Neuronal stem cell (in vitro differentiated cells): ENCODE data around the gene AGBL4.
A peak's percentile ranks its signal among the peaks of the same experiment; 100 is the strongest.

Experiments
- DNase-seq: peaks from one replicate; pipeline ENCODE4 v3.0.0-alpha.2; 2013; ENCODE audit warnings: low spot score
- H2AFZ ChIP-seq: one replicate; pipeline ENCODE4 v1.6.1; 2013; ENCODE audit warnings: mild to moderate bottlenecking, low read length, inconsistent platforms
- H2AK5ac ChIP-seq: 2 replicates; pipeline ENCODE4 v1.6.1; 2013; ENCODE audit warnings: low read depth, mild to moderate bottlenecking, inconsistent platforms, low read length, moderate library complexity, mixed read lengths
- H2BK120ac ChIP-seq: 2 replicates; pipeline ENCODE4 v1.6.1; 2013; ENCODE audit warnings: low read depth, mild to moderate bottlenecking, inconsistent platforms, low read length, moderate library complexity, mixed read lengths
- H2BK12ac ChIP-seq: one replicate; pipeline ENCODE4 v1.6.1; 2013; ENCODE audit warnings: low read length, inconsistent platforms
- H2BK15ac ChIP-seq: 2 replicates; pipeline ENCODE4 v1.6.1; 2013; ENCODE audit warnings: mild to moderate bottlenecking, low read length, inconsistent platforms, mixed read lengths
- H2BK5ac ChIP-seq: one replicate; pipeline ENCODE4 v1.6.1; 2013; ENCODE audit warnings: inconsistent platforms, mild to moderate bottlenecking, low read length, moderate library complexity
- H3K14ac ChIP-seq: one replicate; pipeline ENCODE4 v1.6.1; 2013; ENCODE audit warnings: low read length, inconsistent platforms
- H3K18ac ChIP-seq: 2 replicates; pipeline ENCODE4 v1.6.1; 2013; ENCODE audit warnings: low read length, inconsistent platforms
- H3K23ac ChIP-seq: 2 replicates; pipeline ENCODE4 v1.6.1; 2013; ENCODE audit warnings: low read depth, mild to moderate bottlenecking, mixed read lengths, low read length, inconsistent platforms; ENCODE audit not compliant: poor library complexity
- H3K27ac ChIP-seq: replicated peaks from 3 replicates; pipeline ENCODE4 v1.5.1; 2013; ENCODE audit warnings: low read length, inconsistent platforms
- H3K27me3 ChIP-seq, 3 experiments: 2 replicates each; pipeline ENCODE4 v1.6.1; 2013; ENCODE audit warnings: low read length in 3 of 3, mild to moderate bottlenecking in 2 of 3, inconsistent platforms in 1 of 3, low read depth in 1 of 3, mixed read lengths in 1 of 3, moderate library complexity in 1 of 3; ENCODE audit not compliant: control insufficient read depth in 3 of 3, insufficient read depth in 3 of 3
- H3K36me3 ChIP-seq, 2 donors: replicated peaks in 1 of 2; 2 replicates each; pipeline ENCODE4 v1.6.1; 2013; ENCODE audit warnings: low read length in 2 of 2; ENCODE audit not compliant: control insufficient read depth in 2 of 2, insufficient read depth in 2 of 2
- H3K4ac ChIP-seq: 2 replicates; pipeline ENCODE4 v1.6.1; 2013; ENCODE audit warnings: inconsistent platforms, mild to moderate bottlenecking, low read length, moderate library complexity
- H3K4me1 ChIP-seq, 2 donors: 1 replicate in 1 of 2; 2 replicates in 1 of 2; pipeline ENCODE4 v1.6.1; 2013; ENCODE audit warnings: low read length in 2 of 2, low read depth in 1 of 2; ENCODE audit not compliant: control insufficient read depth in 2 of 2, insufficient read depth in 1 of 2
- H3K4me2 ChIP-seq: one replicate; pipeline ENCODE4 v1.6.1; 2013; ENCODE audit warnings: mild to moderate bottlenecking, low read length, inconsistent platforms; ENCODE audit not compliant: insufficient read depth, poor library complexity, severe bottlenecking
- H3K4me3 ChIP-seq, 2 donors: 2 replicates each; pipeline ENCODE4 v1.5.1; 2013; ENCODE audit warnings: low read length in 2 of 2, mild to moderate bottlenecking in 2 of 2, inconsistent platforms in 1 of 2, moderate library complexity in 1 of 2
- H3K79me1 ChIP-seq: one replicate; pipeline ENCODE4 v1.6.1; 2013; ENCODE audit warnings: low read depth, mild to moderate bottlenecking, inconsistent platforms, low read length, moderate library complexity
- H3K9ac ChIP-seq: one replicate; pipeline ENCODE4 v1.6.1; 2013; ENCODE audit warnings: mild to moderate bottlenecking, low read depth, low read length, inconsistent platforms; ENCODE audit not compliant: poor library complexity
- H3K9me3 ChIP-seq, 2 donors: replicated peaks in 1 of 2; 2 replicates each; pipeline versions ENCODE3 to v1.6.1; 2013; ENCODE audit warnings: low read length in 2 of 2, mild to moderate bottlenecking in 2 of 2, inconsistent platforms in 1 of 2, low read depth in 1 of 2, mixed read lengths in 1 of 2, moderate library complexity in 1 of 2; ENCODE audit not compliant: control insufficient read depth in 2 of 2, insufficient read depth in 1 of 2
- H4K8ac ChIP-seq: one replicate; pipeline ENCODE4 v1.6.1; 2013; ENCODE audit warnings: low read depth, mild to moderate bottlenecking, inconsistent platforms, low read length, moderate library complexity
- H4K91ac ChIP-seq: one replicate; pipeline ENCODE4 v1.6.1; 2013; ENCODE audit warnings: low read length, low read depth, mild to moderate bottlenecking, inconsistent platforms; ENCODE audit not compliant: poor library complexity
- WGBS, 2 donors: extraction: QIAGEN DNeasy Blood & Tissue Kit; methylation state at CpG; one replicate each; pipeline ENCODE4 v1.1.7; 2013; ENCODE audit warnings: missing lambda C conversion rate in 2 of 2, mixed read lengths in 1 of 2; ENCODE audit not compliant: insufficient read length in 2 of 2, insufficient replicate concordance in 1 of 2; ENCODE audit errors: extremely low coverage in 2 of 2; 5-methylcytosine and 5-hydroxymethylcytosine counted together

AGBL4 gene

GRCh38 chr1:48611841-48612240 is 1411.9 kb downstream of the AGBL4 start:
- Histone ChIP-seq H2BK120ac (no peak overlapping the region), H3K14ac (no peak overlapping the region), H2AFZ (no peak overlapping the region), H2BK12ac (no peak overlapping the region), H3K4me3 (no peak overlapping the region), H3K18ac (no peak overlapping the region), H2AK5ac (no peak overlapping the region), H3K4me1 (peaks cover 0 to 5% of the 10 kb centered on the region in 2 donors), H2BK5ac (no peak overlapping the region), H3K79me1 (no peaks in the 10 kb centered on the region), H4K91ac (no peak overlapping the region), H3K27ac (no peak overlapping the region), H3K4ac (no peak overlapping the region), H3K9ac (no peak overlapping the region), H3K23ac (no peak overlapping the region), H3K4me2 (no peak overlapping the region), H4K8ac (no peak overlapping the region), H3K27me3 (peaks cover 0 to 8% (median 0%) of the 10 kb centered on the region in 3 experiments), H3K36me3 (no peaks in the 10 kb centered on the region), H2BK15ac (no peak overlapping the region), H3K9me3 (no peaks in the 10 kb centered on the region)
- no peak for DNase-seq
- no CpG with 5 or more reads among the region's 2 CpGs for WGBS, 2 donors

DNA sequence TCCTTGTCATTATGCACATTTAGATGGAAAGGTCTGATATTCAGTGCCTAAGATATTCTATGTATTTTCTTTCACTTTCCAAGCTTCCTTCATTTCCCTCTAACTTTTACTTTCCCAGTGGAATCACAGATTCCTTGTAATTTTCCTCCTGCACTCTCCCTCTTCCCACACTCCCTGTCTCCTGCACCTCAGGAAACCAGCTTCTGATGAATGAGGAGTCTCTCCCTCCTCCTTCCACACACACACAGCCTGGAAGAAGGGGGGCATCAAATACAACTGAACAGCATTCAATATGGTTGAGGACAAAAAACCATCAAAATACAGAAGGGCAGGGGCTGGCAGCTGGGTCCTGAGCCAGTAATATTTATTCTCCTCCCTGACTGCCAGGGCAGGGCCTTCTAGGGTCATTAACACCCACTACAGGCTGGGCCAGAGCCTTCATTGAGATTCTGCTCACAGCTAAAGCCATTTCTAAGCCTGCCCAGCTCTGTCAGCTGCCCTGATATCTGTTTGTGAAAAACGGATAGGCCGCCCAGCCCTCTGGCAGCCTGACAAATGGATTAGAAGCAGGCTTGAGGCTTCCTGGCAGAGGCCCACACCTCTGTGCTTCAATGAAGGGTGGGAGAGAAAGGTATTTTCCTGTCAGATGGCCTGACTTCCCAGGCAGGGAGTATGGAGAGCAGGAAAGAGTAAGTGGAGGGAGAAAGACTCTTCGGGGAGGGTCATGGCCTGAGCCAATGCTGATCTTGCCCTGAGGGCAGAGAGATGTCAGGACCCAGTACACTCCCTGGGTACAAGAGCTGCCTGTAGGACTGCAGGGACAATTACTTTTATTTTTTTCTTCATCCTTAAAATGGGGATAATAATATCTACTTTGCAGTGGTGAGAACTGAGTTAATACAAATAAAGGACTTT is 1412.9 kb downstream of the AGBL4 start:
- H3K14ac ChIP-seq: no peak overlapping the region
- peaks cover 0 to 5% of the 10 kb centered on the region in 2 donors for H3K4me1 ChIP-seq
- no peak overlapping the region for H4K91ac ChIP-seq
- H3K4me3 ChIP-seq: no peak overlapping the region
- no peaks in the 10 kb centered on the region for H3K9me3 ChIP-seq
- no peak overlapping the region for H3K27ac ChIP-seq
- H2BK120ac ChIP-seq: no peak overlapping the region
- H3K4ac ChIP-seq: no peak overlapping the region
- no peak overlapping the region for H3K9ac ChIP-seq
- no peak overlapping the region for H2BK12ac ChIP-seq
- DNase-seq: no peak
- no peak overlapping the region for H2BK15ac ChIP-seq
- H3K36me3 ChIP-seq: no peaks in the 10 kb centered on the region
- H3K27me3 ChIP-seq: peaks cover 0 to 8% (median 0%) of the 10 kb centered on the region in 3 experiments
- no peaks in the 10 kb centered on the region for H3K79me1 ChIP-seq
- no peak overlapping the region for H2BK5ac ChIP-seq
- peak overlapping the region; percentile 21 for H3K18ac ChIP-seq
- no CpG with 5 or more reads among the region's 3 CpGs for WGBS, 2 donors
- H3K4me2 ChIP-seq: no peak overlapping the region
- H4K8ac ChIP-seq: no peak overlapping the region
- H2AFZ ChIP-seq: peak overlapping the region; percentile 82
- no peak overlapping the region for H2AK5ac ChIP-seq
- no peak overlapping the region for H3K23ac ChIP-seq

DNA sequence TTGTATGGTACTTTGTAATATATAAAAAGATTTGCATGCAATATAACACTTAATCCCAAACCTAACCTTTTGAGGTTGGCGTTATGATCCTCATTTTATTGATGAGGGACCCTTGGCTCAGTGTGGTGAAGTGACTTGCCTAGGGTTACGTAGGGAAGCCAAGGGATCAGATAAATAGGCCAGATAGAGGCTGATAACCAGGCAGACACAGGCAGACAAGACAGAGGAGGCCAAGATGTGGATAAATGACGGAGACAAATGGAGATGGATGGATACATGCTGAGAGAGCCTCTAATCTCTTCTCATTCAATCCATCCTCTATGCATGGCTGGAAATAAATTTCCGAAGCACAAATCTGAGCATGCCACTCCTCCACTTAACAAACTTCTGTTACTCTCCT is 1414.9 kb downstream of the AGBL4 start:
- Histone ChIP-seq H3K27ac (no peak overlapping the region), H3K4me1 (peaks cover 0 to 5% of the 10 kb centered on the region in 2 donors), H4K8ac (no peak overlapping the region), H2BK5ac (no peak overlapping the region), H3K4ac (no peak overlapping the region), H3K36me3 (no peaks in the 10 kb centered on the region), H2AFZ (no peak overlapping the region), H3K4me2 (no peak overlapping the region), H3K4me3 (no peak overlapping the region), H2BK12ac (no peak overlapping the region), H2AK5ac (no peak overlapping the region), H2BK15ac (no peak overlapping the region), H4K91ac (no peak overlapping the region), H3K79me1 (no peaks in the 10 kb centered on the region), H3K9me3 (no peaks in the 10 kb centered on the region), H2BK120ac (no peak overlapping the region), H3K18ac (no peak overlapping the region), H3K23ac (no peak overlapping the region), H3K9ac (no peak overlapping the region), H3K14ac (no peak overlapping the region), H3K27me3 (peaks cover 0 to 8% (median 0%) of the 10 kb centered on the region in 3 experiments)
- WGBS, 2 donors: no CpG with 5 or more reads among the region's 4 CpGs
- no peak for DNase-seq

GRCh38 chr1:48603222-48603621 is 1420.5 kb downstream of the AGBL4 start:
- H3K27ac ChIP-seq: no peak overlapping the region
- H3K4me2 ChIP-seq: no peak overlapping the region
- H3K23ac ChIP-seq: no peak overlapping the region
- no peak overlapping the region for H3K4me3 ChIP-seq
- H3K4ac ChIP-seq: no peak overlapping the region
- H3K27me3 ChIP-seq: peaks cover 0 to 3% (median 0%) of the 10 kb centered on the region in 3 experiments
- no peak overlapping the region for H4K91ac ChIP-seq
- no peaks in the 10 kb centered on the region for H3K79me1 ChIP-seq
- H3K36me3 ChIP-seq: no peaks in the 10 kb centered on the region
- DNase-seq: no peak
- WGBS, 2 donors: no CpG with 5 or more reads among the region's 6 CpGs
- no peak overlapping the region for H2AFZ ChIP-seq
- no peak overlapping the region for H3K9ac ChIP-seq
- no peak overlapping the region for H3K18ac ChIP-seq
- H3K4me1 ChIP-seq: peaks cover 0 to 4% of the 10 kb centered on the region in 2 donors
- H2AK5ac ChIP-seq: no peak overlapping the region
- H3K9me3 ChIP-seq: no peaks in the 10 kb centered on the region
- H2BK120ac ChIP-seq: no peak overlapping the region
- H2BK5ac ChIP-seq: no peak overlapping the region
- no peak overlapping the region for H3K14ac ChIP-seq
- H2BK12ac ChIP-seq: no peak overlapping the region
- no peak overlapping the region for H2BK15ac ChIP-seq
- no peak overlapping the region for H4K8ac ChIP-seq
